ENCODE data around the gene PTGER1.
A peak's percentile ranks its signal among the peaks of the same experiment; 100 is the strongest.
"Not testable (repeated sequence)": the region's sequence is repeated elsewhere in the genome, so short reads cannot be mapped to it uniquely, and the experiment has no call there.

PTGER1 gene

GRCh38 chr19:14476673-14477401 is 1.7 kb upstream of the PTGER1 start:
- no peak for DNase-seq (ENCODE audit: extremely low read depth in 1 of 2, low read depth in 1 of 2)

GRCh38 chr19:14476327-14476672 is 1.1 kb upstream of the PTGER1 start:
- no peak for DNase-seq (ENCODE audit: extremely low read depth in 1 of 2, low read depth in 1 of 2)

DNA sequence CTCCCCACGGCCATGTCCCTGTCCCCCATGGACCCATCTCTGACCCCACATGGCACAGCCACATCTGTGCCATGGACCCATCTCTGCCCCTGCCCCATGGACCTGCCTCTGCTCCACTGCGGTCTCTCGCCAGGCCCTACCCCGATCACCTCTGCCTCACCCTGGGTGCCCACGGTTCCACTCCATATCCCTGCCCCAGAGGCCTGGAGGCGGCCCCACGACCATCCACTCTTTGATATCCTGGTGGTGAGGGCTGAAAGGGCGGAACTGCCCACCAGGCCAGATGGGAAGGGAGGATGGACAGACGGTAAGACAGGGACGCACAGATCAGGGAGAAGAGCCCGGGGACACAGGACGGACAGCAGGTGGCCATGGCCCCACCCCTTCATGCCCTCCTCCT is 327 bp downstream of the PTGER1 start:
- DNase-seq (ENCODE audit: extremely low read depth in 1 of 2, low read depth in 1 of 2), result no peak

- no peak for DNase-seq (ENCODE audit: extremely low read depth in 1 of 2, low read depth in 1 of 2)
Observed at GRCh38 chr19:14473978-14474578, 1.1 kb downstream of the PTGER1 start.

GRCh38 chr19:14473073-14473977 is 1.8 kb downstream of the PTGER1 start:
- DNase-seq (ENCODE audit: extremely low read depth in 1 of 2, low read depth in 1 of 2), result no peak

DNA sequence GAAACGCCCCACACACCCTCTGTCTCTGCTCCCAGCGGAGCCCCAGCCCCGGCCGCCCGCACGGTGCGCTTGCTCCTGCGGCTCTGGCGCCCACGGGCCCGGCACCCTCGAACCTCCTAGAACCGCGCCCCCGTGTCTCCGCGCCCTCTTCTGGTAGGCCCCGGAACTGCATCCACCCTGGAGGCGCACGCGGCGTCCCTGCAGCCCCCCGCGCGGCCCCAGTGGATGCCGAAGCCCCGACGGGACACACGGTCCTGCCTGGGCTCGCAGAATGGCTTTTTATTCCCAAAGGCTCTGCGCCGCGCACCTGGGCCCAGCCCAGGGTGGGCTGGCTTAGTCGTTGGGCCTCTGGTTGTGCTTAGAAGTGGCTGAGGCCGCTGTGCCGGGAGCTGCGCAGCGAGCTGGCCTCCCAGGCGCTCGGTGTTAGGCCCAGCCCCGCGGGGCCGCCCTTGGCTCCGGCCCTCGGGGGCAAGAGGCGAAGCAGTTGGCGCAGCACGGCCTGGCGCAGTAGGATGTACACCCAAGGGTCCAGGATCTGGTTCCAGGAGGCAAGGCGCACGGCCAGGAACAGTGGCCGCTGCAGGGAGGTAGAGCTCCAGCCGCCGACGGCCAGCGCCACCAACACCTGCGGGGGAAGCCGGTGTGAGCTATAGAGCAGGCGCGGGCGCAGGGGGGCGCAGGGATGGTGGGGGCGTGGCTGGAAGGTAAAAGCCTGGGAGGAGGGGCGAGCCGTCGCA is 2.8 kb downstream of the PTGER1 start:
- peak; percentile 74 to 84 for DNase-seq (ENCODE audit: extremely low read depth in 1 of 2, low read depth in 1 of 2)

DNA sequence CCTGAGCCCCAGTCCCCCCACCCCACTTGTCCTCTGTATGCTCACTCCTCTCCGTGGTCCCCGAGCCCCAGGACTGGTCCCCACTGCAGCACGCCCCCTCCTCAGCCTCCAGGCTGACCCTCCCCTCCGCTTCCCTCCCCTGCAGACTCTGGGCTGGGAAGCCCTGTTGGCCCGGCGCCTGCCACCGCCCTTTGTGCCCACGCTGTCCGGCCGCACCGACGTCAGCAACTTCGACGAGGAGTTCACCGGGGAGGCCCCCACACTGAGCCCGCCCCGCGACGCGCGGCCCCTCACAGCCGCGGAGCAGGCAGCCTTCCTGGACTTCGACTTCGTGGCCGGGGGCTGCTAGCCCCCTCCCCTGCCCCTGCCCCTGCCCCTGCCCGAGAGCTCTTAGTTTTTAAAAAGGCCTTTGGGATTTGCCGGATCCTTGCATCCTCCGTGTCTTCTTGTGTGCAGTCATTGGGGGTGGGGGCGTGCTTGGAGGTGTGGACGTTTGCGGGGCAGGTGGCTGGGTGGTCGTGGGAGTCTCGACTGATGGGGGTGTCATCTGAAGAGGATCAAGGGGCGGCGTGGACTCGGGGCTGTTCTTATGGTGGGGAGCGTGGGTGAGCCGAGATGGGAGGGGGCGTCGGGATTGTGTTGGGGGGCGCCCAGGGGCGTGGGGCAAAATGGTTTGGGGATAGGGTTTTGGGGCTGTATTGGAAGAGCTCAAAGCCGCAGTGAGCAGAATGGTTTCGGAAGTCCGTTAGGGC is 3.5 kb downstream of the PTGER1 start:
- no peak for DNase-seq (ENCODE audit: extremely low read depth in 1 of 2, low read depth in 1 of 2)

DNA sequence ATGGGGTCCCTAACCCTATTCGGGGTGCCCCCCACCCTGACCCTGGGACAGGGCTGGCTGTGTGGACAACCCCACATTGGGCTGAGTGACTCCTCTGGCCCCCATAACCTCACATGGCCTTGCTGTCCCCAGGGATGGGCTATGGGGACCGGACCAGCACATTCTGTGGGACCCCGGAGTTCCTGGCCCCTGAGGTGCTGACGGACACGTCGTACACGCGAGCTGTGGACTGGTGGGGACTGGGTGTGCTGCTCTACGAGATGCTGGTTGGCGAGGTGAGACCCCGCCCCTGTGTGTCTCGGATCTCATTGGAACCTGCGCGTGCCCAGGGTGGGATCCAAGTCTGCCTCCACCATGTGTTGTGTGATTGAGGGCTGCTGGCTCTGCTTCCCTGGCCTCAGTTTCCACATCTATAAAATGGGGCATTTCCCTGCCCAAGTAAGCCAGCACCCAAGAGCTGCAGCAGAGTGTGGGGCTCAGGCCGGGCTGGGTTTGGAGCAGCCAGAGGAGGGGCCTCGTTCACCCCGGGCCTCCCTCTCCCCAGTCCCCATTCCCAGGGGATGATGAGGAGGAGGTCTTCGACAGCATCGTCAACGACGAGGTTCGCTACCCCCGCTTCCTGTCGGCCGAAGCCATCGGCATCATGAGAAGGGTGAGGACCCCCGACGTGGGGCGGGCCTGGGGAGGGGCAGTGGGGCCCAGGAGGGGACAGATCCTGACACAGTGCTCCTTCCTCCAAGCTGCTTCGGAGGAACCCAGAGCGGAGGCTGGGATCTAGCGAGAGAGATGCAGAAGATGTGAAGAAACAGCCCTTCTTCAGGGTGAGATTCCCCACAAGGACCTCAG is 4.9 kb downstream of the PTGER1 start:
- no peak for DNase-seq (ENCODE audit: extremely low read depth in 1 of 2, low read depth in 1 of 2)

GRCh38 chr19:14467816-14468215 is 7.3 kb downstream of the PTGER1 start:
- DNase-seq (ENCODE audit: extremely low read depth in 1 of 2, low read depth in 1 of 2), result no peak

DNA sequence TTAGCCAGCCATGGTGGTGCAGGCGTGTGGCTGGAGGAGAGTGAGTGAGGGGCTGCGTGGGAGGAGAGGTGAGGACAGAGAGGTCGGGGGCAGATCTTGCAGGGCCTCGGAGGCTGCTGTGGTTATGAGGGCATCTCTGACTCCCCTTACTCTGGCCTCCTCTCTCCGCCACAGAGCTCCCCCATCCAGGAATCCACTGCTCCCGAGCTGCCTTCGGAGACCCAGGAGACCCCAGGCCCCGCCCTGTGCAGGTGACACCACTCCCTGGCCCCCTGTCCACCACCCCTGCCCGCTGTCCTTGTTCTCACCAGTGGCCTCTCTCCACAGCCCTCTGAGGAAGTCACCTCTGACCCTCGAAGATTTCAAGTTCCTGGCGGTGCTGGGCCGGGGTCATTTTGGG is 7.8 kb downstream of the PTGER1 start:
- no peak for DNase-seq (ENCODE audit: extremely low read depth in 1 of 2, low read depth in 1 of 2)

GRCh38 chr19:14463747-14464146 is 11.4 kb downstream of the PTGER1 start:
- no peak for DNase-seq (ENCODE audit: extremely low read depth in 1 of 2, low read depth in 1 of 2)

DNA sequence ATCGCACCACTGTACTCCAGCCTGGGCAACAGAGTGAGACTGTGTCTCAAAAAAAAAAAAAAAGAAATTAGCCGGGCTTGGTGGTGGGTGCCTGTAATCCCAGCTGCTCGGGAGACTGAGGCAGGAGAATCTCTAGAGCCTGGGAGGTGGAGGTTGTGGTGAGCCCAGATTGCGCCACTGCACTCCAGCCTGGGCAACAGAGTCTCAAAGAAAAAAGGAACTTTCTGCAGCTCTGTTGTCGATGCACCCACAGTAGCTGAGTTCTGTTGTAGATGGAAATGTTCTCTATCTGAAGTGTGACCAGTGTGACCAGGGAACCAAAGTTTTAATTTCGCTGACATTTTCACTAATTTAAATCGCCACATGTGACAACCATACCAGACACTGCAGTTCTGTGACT is 12.8 kb downstream of the PTGER1 start:
- not testable (repeated sequence) for DNase-seq (ENCODE audit: extremely low read depth in 1 of 2, low read depth in 1 of 2)

DNA sequence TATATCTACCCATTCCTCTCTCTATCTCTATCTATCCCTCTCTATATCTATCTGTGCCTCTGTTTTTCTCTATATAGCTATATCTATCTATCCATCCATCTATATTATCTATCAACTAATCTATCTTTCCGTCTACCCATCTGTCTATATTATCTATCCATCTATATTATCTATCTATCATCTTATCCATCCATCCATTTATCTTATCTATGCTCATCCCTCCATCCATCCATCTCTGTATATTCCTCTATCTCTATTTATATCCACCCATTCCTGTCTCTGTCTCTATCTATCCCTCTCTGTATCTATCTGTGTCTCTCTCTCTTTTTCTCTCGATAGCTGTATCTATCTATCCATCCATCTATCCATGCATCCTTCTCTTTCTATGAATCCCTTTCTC is 14.2 kb downstream of the PTGER1 start:
- DNase-seq (ENCODE audit: extremely low read depth in 1 of 2, low read depth in 1 of 2), result no peak

DNA sequence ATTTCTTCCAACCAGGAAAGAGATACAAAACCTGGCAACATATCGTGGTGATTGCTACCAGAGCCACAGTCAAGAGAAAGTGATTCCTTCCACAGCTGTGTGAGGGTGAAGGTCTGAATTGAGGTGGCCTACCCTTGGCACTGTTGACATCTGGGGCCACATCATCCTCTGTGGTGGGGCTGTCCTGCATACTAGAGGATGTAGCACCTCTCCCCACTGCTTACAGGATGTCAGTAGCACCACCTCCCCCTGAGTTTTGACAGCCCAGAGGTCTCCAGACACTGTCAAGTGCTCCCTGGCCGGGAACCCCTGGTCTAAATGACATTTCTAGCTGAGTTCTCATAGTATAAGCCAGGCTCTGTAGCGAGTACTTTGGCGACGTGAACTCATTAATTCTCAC is 15.5 kb downstream of the PTGER1 start:
- no peak for DNase-seq (ENCODE audit: extremely low read depth in 1 of 2, low read depth in 1 of 2)

GRCh38 chr19:14452303-14452702 is 22.9 kb downstream of the PTGER1 start:
- not testable (repeated sequence) for DNase-seq (ENCODE audit: extremely low read depth in 1 of 2, low read depth in 1 of 2)

DNA sequence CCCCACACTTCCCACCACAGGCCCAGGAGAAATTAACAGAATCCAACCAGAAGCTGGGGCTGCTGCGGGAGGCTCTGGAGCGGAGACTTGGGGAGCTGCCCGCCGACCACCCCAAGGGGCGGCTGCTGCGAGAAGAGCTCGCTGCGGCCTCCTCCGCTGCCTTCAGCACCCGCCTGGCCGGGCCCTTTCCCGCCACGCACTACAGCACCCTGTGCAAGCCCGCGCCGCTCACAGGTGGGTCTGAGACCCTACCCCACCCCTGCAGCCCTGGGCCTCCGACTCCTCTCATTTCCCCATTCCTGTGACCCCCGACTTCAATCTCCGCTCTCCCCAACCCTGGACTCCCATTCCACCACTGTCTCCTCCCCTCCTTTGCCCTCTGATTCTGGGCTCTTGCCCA is 24.3 kb downstream of the PTGER1 start:
- DNase-seq (ENCODE audit: extremely low read depth in 1 of 2, low read depth in 1 of 2), result no peak

- no peak for DNase-seq (ENCODE audit: extremely low read depth in 1 of 2, low read depth in 1 of 2)
Observed at GRCh38 chr19:14450168-14450874, 24.8 kb downstream of the PTGER1 start.

- no peak for DNase-seq (ENCODE audit: extremely low read depth in 1 of 2, low read depth in 1 of 2)
Observed at GRCh38 chr19:14449321-14449720, 25.8 kb downstream of the PTGER1 start.

All from activated CD8-positive, alpha-beta memory T cell treated with anti-CD3 and anti-CD28 coated beads for 1 hour (primary cell).